Panc1 (cell line): ENCODE data around the gene MACROD2. TPM values are rescaled to one million over a fixed set of nuclear protein-coding genes. Genes with fewer than 3 reads are reported as not detected.
"Not testable (repeated sequence)": the region's sequence is repeated elsewhere in the genome, so short reads cannot be mapped to it uniquely, and the experiment has no call there.

Source experiments
- ATAC-seq: fragments of 200-7000 bp; cut with Tn5 transposase; 2 replicates; pipeline ENCODE4 v1.9.1; 2020; ENCODE audit warnings: mild to moderate bottlenecking, moderate library complexity
- BruUV-seq: library from RNA; stranded (reverse); fragments of 400-500 nt; replicated peaks from 2 replicates; lab custom pipeline; 2021; lab: Mats Ljungman, UMichigan
- CTCF ChIA-PET: fragments of 300-600 bp; sonication (Branson Sonifier 250); formaldehyde crosslinking; loops from one replicate; lab custom pipeline; 2022; ENCODE audit warnings: antibody characterized with exemption; lab: Charles Lee
- POLR2A ChIA-PET: fragments of 300-600 bp; sonication (Branson Sonifier 250); formaldehyde crosslinking; loops from one replicate; lab custom pipeline; 2022; ENCODE audit warnings: antibody characterized with exemption; lab: Charles Lee
- DNase-seq: peaks from one replicate; pipeline ENCODE4 v3.0.0-alpha.2; 2010; ENCODE audit warnings: low read depth, low spot score
- H3K27ac ChIP-seq: 2 replicates; pipeline ENCODE4 v1.5.1; 2011; ENCODE audit warnings: mild to moderate bottlenecking, low read length, inconsistent platforms
- H3K27me3 ChIP-seq: fragments of 200-500 bp; sonication (Bioruptor generic); 2 replicates; pipeline ENCODE4 v1.6.0; 2014; ENCODE audit warnings: low read length, inconsistent platforms; ENCODE audit not compliant: control insufficient read depth, insufficient read depth
- H3K36me3 ChIP-seq: fragments of 200-500 bp; sonication (Bioruptor generic); 2 replicates; pipeline ENCODE4 v1.5.1; 2014; ENCODE audit warnings: inconsistent platforms, mild to moderate bottlenecking, low read length, moderate library complexity; ENCODE audit not compliant: control insufficient read depth, insufficient read depth
- H3K4me1 ChIP-seq: 2 replicates; pipeline ENCODE4 v1.5.1; 2011; ENCODE audit warnings: inconsistent platforms, mild to moderate bottlenecking, low read length, moderate library complexity; ENCODE audit not compliant: control insufficient read depth, insufficient read depth
- H3K4me3 ChIP-seq, 2 experiments: 2 replicates each; pipeline ENCODE4 v1.5.1; 2011 to 2012; ENCODE audit warnings: low read depth in 2 of 2, low read length in 2 of 2, mild to moderate bottlenecking in 2 of 2, inconsistent platforms in 1 of 2, moderate library complexity in 1 of 2
- H3K9me3 ChIP-seq: fragments of 200-500 bp; sonication (Bioruptor generic); 2 replicates; pipeline ENCODE4 v1.5.1; 2014; ENCODE audit warnings: low read depth, mild to moderate bottlenecking, inconsistent platforms, low read length, moderate library complexity; ENCODE audit not compliant: control insufficient read depth, insufficient read depth
- POLR2AphosphoS5 ChIP-seq: IDR thresholded peaks from 2 replicates; pipeline ENCODE4 v1.6.1; 2012; ENCODE audit warnings: mild to moderate bottlenecking, low read depth, low read length, moderate library complexity
- REST ChIP-seq, 2 experiments: IDR thresholded peaks; 2 replicates each; pipeline ENCODE4 v1.6.1; 2011 to 2012; ENCODE audit warnings: low read depth in 2 of 2, control low read depth in 1 of 2, low read length in 1 of 2, mild to moderate bottlenecking in 1 of 2, moderate library complexity in 1 of 2; ENCODE audit not compliant: insufficient read depth in 1 of 2
- SIN3A ChIP-seq: IDR thresholded peaks from 2 replicates; pipeline ENCODE4 v1.6.1; 2012; ENCODE audit warnings: low read depth, mild to moderate bottlenecking, low read length, moderate library complexity, borderline replicate concordance; ENCODE audit not compliant: insufficient read depth
- TCF7L2 ChIP-seq: IDR thresholded peaks from 2 replicates; pipeline ENCODE4 v1.6.1; 2011; ENCODE audit warnings: mild to moderate bottlenecking, low read depth, low read length, inconsistent platforms
- in situ Hi-C: cut with HindIII; loops from 2 replicates; pipeline ENCODE4 v1.10.0; 2016; ENCODE audit warnings: low sequenced_read_pairs, low pct_unique_long_range_greater_than_20kb
- intact Hi-C: fragments of 100-400 bp; cut with micrococcal nuclease; formaldehyde crosslinking; loops from one replicate; pipeline ENCODE4 v1.10.0; 2022; ENCODE audit not compliant: unreplicated experiment
- total RNA-seq: library from RNA; stranded (reverse); gene quantifications from one replicate; pipeline ENCODE4 v1.2.1, GENCODE V29; 2021; ENCODE audit not compliant: unreplicated experiment
- TF ChIP-seq, protein P1 (sequence below): fragments of 450-650 bp; IDR thresholded peaks from 2 replicates; pipeline ENCODE4 v1.5.1; 2017; ENCODE audit warnings: mild to moderate bottlenecking

MACROD2 gene
- total RNA-seq, 1 experiment from 2014 or later = 1.2 TPM

DNA sequence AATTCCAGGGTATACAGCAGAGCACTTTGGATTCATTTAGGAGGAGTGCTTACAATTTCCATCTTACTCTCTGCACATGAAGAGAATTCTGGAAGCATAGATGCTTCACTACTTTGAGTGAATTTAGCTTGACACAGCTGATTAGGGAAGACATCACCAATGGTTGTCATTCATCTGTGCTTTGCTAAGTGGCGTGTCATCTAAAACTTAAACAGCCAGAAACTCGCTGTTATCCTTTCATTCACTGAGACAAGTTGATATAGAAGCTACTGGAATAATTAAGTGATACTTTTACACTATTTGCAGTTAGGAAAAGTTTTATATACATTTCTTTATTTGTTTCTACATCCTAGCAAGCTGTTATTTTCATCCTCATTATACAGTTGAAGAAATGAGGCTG lies 977.4 kb downstream of the MACROD2 start:
- no peaks in the 10 kb centered on the region for H3K36me3 ChIP-seq
- ChIA-PET POLR2A (no interaction called here), CTCF (no interaction called here)
- in situ Hi-C loops = no loop called here
- no peaks in the 10 kb centered on the region for H3K27me3 ChIP-seq
- no peak overlapping the region for H3K27ac ChIP-seq
- intact Hi-C loops = no loop called here
- ATAC-seq (no peak), DNase-seq (no peak)
- BruUV-seq = no TSS peak
- TF ChIP-seq POLR2AphosphoS5 = no peak
- TF ChIP-seq TCF7L2 = no peak
- TF ChIP-seq, protein P1, sequence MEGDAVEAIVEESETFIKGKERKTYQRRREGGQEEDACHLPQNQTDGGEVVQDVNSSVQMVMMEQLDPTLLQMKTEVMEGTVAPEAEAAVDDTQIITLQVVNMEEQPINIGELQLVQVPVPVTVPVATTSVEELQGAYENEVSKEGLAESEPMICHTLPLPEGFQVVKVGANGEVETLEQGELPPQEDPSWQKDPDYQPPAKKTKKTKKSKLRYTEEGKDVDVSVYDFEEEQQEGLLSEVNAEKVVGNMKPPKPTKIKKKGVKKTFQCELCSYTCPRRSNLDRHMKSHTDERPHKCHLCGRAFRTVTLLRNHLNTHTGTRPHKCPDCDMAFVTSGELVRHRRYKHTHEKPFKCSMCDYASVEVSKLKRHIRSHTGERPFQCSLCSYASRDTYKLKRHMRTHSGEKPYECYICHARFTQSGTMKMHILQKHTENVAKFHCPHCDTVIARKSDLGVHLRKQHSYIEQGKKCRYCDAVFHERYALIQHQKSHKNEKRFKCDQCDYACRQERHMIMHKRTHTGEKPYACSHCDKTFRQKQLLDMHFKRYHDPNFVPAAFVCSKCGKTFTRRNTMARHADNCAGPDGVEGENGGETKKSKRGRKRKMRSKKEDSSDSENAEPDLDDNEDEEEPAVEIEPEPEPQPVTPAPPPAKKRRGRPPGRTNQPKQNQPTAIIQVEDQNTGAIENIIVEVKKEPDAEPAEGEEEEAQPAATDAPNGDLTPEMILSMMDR = no peak
- TF ChIP-seq SIN3A = no peak
- H3K9me3 ChIP-seq = no peaks in the 10 kb centered on the region
- H3K4me3 ChIP-seq = no peak overlapping the region
- H3K4me1 ChIP-seq = no peaks in the 10 kb centered on the region

GRCh38 chr20:14979453-14979986 lies 984.2 kb downstream of the MACROD2 start:
- no peak for DNase-seq
- intact Hi-C loops (no loop called here), in situ Hi-C loops (no loop called here)
- Histone ChIP-seq H3K4me3 (no peak overlapping the region), H3K27ac (no peak overlapping the region), H3K9me3 (no peaks in the 10 kb centered on the region), H3K36me3 (no peaks in the 10 kb centered on the region), H3K27me3 (no peaks in the 10 kb centered on the region), H3K4me1 (no peaks in the 10 kb centered on the region)
- ChIA-PET POLR2A (no interaction called here), CTCF (no interaction called here)
- no TSS peak for BruUV-seq
- TF ChIP-seq SIN3A = no peak
- TF ChIP-seq, protein P1 = no peak
- TF ChIP-seq REST (IDR thresholded peaks at IDR 0.05; ENCODE audit: insufficient read depth in 1 of 2, low read depth in 2 of 2, low read length in 1 of 2) = no peak
- TF ChIP-seq TCF7L2 = no peak
- TF ChIP-seq POLR2AphosphoS5 = no peak
- no peak for ATAC-seq

- BruUV-seq, intact Hi-C loops, CTCF ChIA-PET, H3K4me3 ChIP-seq, ATAC-seq, POLR2A ChIA-PET, DNase-seq, H3K27ac ChIP-seq, H3K36me3 ChIP-seq, H3K27me3 ChIP-seq, H3K9me3 ChIP-seq, in situ Hi-C loops, H3K4me1 ChIP-seq: not testable (repeated sequence)
Measured at GRCh38 chr20:14981486-14981885, 986.2 kb downstream of the MACROD2 start.

- H3K27me3 ChIP-seq, DNase-seq, H3K27ac ChIP-seq, BruUV-seq, POLR2A ChIA-PET, in situ Hi-C loops, H3K9me3 ChIP-seq, H3K4me1 ChIP-seq, CTCF ChIA-PET, intact Hi-C loops, H3K36me3 ChIP-seq, ATAC-seq, H3K4me3 ChIP-seq: not testable (repeated sequence)
Measured at GRCh38 chr20:14982324-14982723, 987.0 kb downstream of the MACROD2 start.
